HUES64 (cell line): ENCODE measurements around the gene VKORC1.
A peak's percentile ranks its signal among the peaks of the same experiment; 100 is the strongest.

Source experiments
- H3K27ac ChIP-seq: 2 replicates; pipeline ENCODE4 v1.7.0; 2013; ENCODE audit warnings: low read depth, low read length, inconsistent platforms
- H3K27me3 ChIP-seq: 2 replicates; pipeline ENCODE4 v1.6.1; 2013; ENCODE audit warnings: mild to moderate bottlenecking, low read length; ENCODE audit not compliant: insufficient read depth
- H3K36me3 ChIP-seq: 2 replicates; pipeline ENCODE4 v1.6.1; 2013; ENCODE audit warnings: mild to moderate bottlenecking, low read length; ENCODE audit not compliant: insufficient read depth
- H3K4me1 ChIP-seq: 2 replicates; pipeline ENCODE4 v1.6.1; 2013; ENCODE audit warnings: mild to moderate bottlenecking, low read length, moderate library complexity; ENCODE audit not compliant: insufficient read depth
- H3K4me3 ChIP-seq: 2 replicates; pipeline ENCODE4 v1.5.1; 2013; ENCODE audit warnings: mild to moderate bottlenecking, low read length, moderate library complexity
- H3K9ac ChIP-seq: 2 replicates; pipeline ENCODE4 v1.6.1; 2013; ENCODE audit warnings: mild to moderate bottlenecking, low read depth, low read length
- H3K9me3 ChIP-seq: 2 replicates; pipeline ENCODE4 v1.6.1; 2013; ENCODE audit warnings: low read depth, low read length; ENCODE audit not compliant: insufficient read depth
- WGBS: fragments of 150-250, 120-280 bp; methylation state at CpG from one replicate; pipeline ENCODE4 v1.1.7; 2013; ENCODE audit warnings: missing lambda C conversion rate; 5-methylcytosine and 5-hydroxymethylcytosine counted together

Gene VKORC1

GRCh38 chr16:31085873-31086628 is 8.5 kb downstream of the VKORC1 start:
- Histone ChIP-seq H3K9ac (no peak overlapping the region), H3K4me1 (no peaks in the 10 kb centered on the region), H3K4me3 (no peak overlapping the region), H3K27ac (no peak overlapping the region), H3K36me3 (peaks cover 61% of the 10 kb centered on the region), H3K27me3 (no peaks in the 10 kb centered on the region), H3K9me3 (no peaks in the 10 kb centered on the region)
- 93% methylated on average over 18 of the region's 18 CpGs for WGBS

GRCh38 chr16:31085411-31085810 is 9.2 kb downstream of the VKORC1 start:
- H3K27ac ChIP-seq: 0 out of 2 replicates have a peak overlapping the region, but pooled peaks have one; percentile 30
- WGBS: 86% methylated on average over 8 of the region's 8 CpGs
- H3K36me3 ChIP-seq: peaks cover 61% of the 10 kb centered on the region
- no peak overlapping the region for H3K4me3 ChIP-seq
- H3K9ac ChIP-seq: no peak overlapping the region
- H3K27me3 ChIP-seq: no peaks in the 10 kb centered on the region
- H3K9me3 ChIP-seq: no peaks in the 10 kb centered on the region
- H3K4me1 ChIP-seq: no peaks in the 10 kb centered on the region

GRCh38 chr16:31084584-31085302 is 9.9 kb downstream of the VKORC1 start:
- no peak overlapping the region for H3K9ac ChIP-seq
- 95% methylated on average over 16 of the region's 16 CpGs for WGBS
- no peaks in the 10 kb centered on the region for H3K27me3 ChIP-seq
- 0 out of 2 replicates have a peak overlapping the region, but pooled peaks have one; percentile 30 for H3K27ac ChIP-seq
- no peaks in the 10 kb centered on the region for H3K9me3 ChIP-seq
- H3K36me3 ChIP-seq: peaks cover 62% of the 10 kb centered on the region
- no peak overlapping the region for H3K4me3 ChIP-seq
- H3K4me1 ChIP-seq: no peaks in the 10 kb centered on the region

GRCh38 chr16:31083981-31084380 is 10.6 kb downstream of the VKORC1 start:
- no peak overlapping the region for H3K9ac ChIP-seq
- H3K36me3 ChIP-seq: peaks cover 65% of the 10 kb centered on the region
- no peaks in the 10 kb centered on the region for H3K9me3 ChIP-seq
- 95% methylated on average over 13 of the region's 13 CpGs for WGBS
- no peak overlapping the region for H3K27ac ChIP-seq
- H3K4me3 ChIP-seq: no peak overlapping the region
- no peaks in the 10 kb centered on the region for H3K4me1 ChIP-seq
- no peaks in the 10 kb centered on the region for H3K27me3 ChIP-seq

GRCh38 chr16:31083556-31083955 is 11.0 kb downstream of the VKORC1 start:
- Histone ChIP-seq H3K9ac (no peak overlapping the region), H3K4me3 (no peak overlapping the region), H3K27ac (no peak overlapping the region), H3K27me3 (no peaks in the 10 kb centered on the region), H3K36me3 (peaks cover 66% of the 10 kb centered on the region), H3K4me1 (no peaks in the 10 kb centered on the region), H3K9me3 (no peaks in the 10 kb centered on the region)
- WGBS: 84% methylated on average over 5 of the region's 5 CpGs

- H3K4me1 ChIP-seq: no peaks in the 10 kb centered on the region
- no peaks in the 10 kb centered on the region for H3K27me3 ChIP-seq
- H3K4me3 ChIP-seq: no peak overlapping the region
- WGBS: 88% methylated on average over 5 of the region's 9 CpGs
- no peaks in the 10 kb centered on the region for H3K9me3 ChIP-seq
- H3K27ac ChIP-seq: no peak overlapping the region
- H3K36me3 ChIP-seq: peaks cover 71% of the 10 kb centered on the region
- H3K9ac ChIP-seq: no peak overlapping the region
Observed at GRCh38 chr16:31083081-31083480, 11.5 kb downstream of the VKORC1 start.

- no peak overlapping the region for H3K9ac ChIP-seq
- no peaks in the 10 kb centered on the region for H3K27me3 ChIP-seq
- no peaks in the 10 kb centered on the region for H3K4me1 ChIP-seq
- H3K27ac ChIP-seq: no peak overlapping the region
- H3K9me3 ChIP-seq: no peaks in the 10 kb centered on the region
- H3K4me3 ChIP-seq: no peak overlapping the region
- peaks cover 77% of the 10 kb centered on the region for H3K36me3 ChIP-seq
- 92% methylated on average over 14 of the region's 14 CpGs for WGBS
Observed at GRCh38 chr16:31082368-31083045, 12.1 kb downstream of the VKORC1 start.

GRCh38 chr16:31081428-31082351 is 12.9 kb downstream of the VKORC1 start:
- Histone ChIP-seq H3K9me3 (no peaks in the 10 kb centered on the region), H3K27me3 (no peaks in the 10 kb centered on the region), H3K4me3 (no peak overlapping the region), H3K36me3 (peaks cover 79% of the 10 kb centered on the region), H3K4me1 (no peaks in the 10 kb centered on the region), H3K9ac (no peak overlapping the region), H3K27ac (no peak overlapping the region)
- 93% methylated on average over 26 of the region's 26 CpGs for WGBS

GRCh38 chr16:31080756-31081419 is 13.7 kb downstream of the VKORC1 start:
- Histone ChIP-seq H3K36me3 (peaks cover 87% of the 10 kb centered on the region), H3K4me1 (no peaks in the 10 kb centered on the region), H3K9ac (no peak overlapping the region), H3K27ac (no peak overlapping the region), H3K27me3 (no peaks in the 10 kb centered on the region), H3K4me3 (no peak overlapping the region), H3K9me3 (no peaks in the 10 kb centered on the region)
- WGBS: 93% methylated on average over 13 of the region's 13 CpGs

GRCh38 chr16:31080035-31080629 is 14.5 kb downstream of the VKORC1 start:
- Histone ChIP-seq H3K9me3 (no peaks in the 10 kb centered on the region), H3K27ac (no peak overlapping the region), H3K4me3 (no peak overlapping the region), H3K9ac (no peak overlapping the region), H3K4me1 (no peaks in the 10 kb centered on the region), H3K27me3 (no peaks in the 10 kb centered on the region), H3K36me3 (peaks cover 86% of the 10 kb centered on the region)
- 96% methylated on average over 40 of the region's 40 CpGs for WGBS
